ENCODE data around the gene SERTAD1. TPM values are rescaled to one million over a fixed set of nuclear protein-coding genes. Genes with fewer than 3 reads are reported as not detected.
"Not testable (repeated sequence)": the region's sequence is repeated elsewhere in the genome, so short reads cannot be mapped to it uniquely, and the experiment has no call there.

Gene SERTAD1
- total and polyA plus RNA-seq, 5 experiments from 2014 or later, result 2.6 to 10.4 (median 6.2) TPM

DNA sequence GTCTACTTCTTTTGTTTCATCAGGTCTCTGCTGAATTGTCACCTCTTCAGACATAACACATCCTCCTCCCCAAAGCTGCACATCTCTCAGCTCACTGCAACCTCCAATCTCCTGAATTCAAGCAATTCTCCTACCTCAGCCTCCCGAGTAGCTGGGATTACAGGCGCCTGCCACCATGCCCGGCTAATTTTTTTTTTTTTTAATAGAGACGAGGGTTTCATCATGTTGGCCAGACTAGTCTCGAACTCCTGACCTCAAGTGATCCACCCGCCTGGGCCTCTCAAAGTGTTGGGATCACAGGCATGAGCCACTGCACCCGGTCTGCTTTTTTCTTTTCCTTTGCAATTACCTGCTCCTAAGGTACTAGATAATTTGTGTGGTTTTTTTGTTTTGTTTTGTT lies 7.0 kb upstream of the SERTAD1 start:
- H3K4me1 Mint-ChIP-seq, result peaks cover 7 to 27% (median 14%) of the 10 kb centered on the region in 4 donors
- not testable (repeated sequence) for H3K9me3 Mint-ChIP-seq, H3K36me3 Mint-ChIP-seq, ATAC-seq, DNase-seq, H3K27me3 Mint-ChIP-seq
- POLR2A ChIA-PET, result interaction anchor here (0.7 to 4.4 kb wide), 5 partner anchors 9 to 161 kb away, joined by 3 to 32 read pairs (median 7); partner anchors contain the start of gene SERTAD3
- H3K27ac Mint-ChIP-seq, result peak overlapping the region in 9 of 10 donors; percentile 15 to 100 (median 97)
- peak overlapping the region; percentile 89 to 99 (median 95) for H3K4me3 Mint-ChIP-seq

DNA sequence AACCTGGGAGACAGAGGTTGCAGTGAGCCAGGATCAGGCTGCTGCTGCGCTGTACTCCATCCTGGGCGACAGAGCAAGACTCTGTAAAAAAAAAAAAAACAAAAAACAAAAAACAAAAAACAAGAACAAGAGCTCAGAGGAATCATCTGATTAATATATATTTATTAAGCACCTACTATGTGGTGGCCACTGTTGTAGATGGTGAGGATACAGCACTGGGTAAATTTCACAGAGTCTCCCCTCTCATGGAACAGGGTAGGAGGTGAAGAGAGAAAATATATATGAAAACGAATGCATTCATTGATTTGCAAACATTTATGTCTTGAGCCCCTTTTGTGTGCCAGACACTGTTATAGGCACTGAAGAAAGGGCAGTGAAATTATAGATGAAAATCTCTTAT lies 5.9 kb upstream of the SERTAD1 start:
- POLR2A ChIA-PET, result interaction anchor here (0.7 to 4.4 kb wide), 4 partner anchors 11 to 497 kb away, joined by 3 to 32 read pairs (median 5); partner anchors contain the start of genes SERTAD3 and SPTBN4
- Mint-ChIP-seq H3K9me3 (no peaks in the 10 kb centered on the region), H3K27me3 (no peaks in the 10 kb centered on the region), H3K27ac (peak overlapping the region in 3 of 10 donors; percentile 10 to 43 (median 27)), H3K36me3 (no peaks in the 10 kb centered on the region), H3K4me3 (peak overlapping the region in 6 of 10 donors; percentile 10 to 56 (median 17)), H3K4me1 (peaks cover 7 to 30% (median 14%) of the 10 kb centered on the region in 4 donors)
- ATAC-seq, result no peak
- no peak for DNase-seq

DNA sequence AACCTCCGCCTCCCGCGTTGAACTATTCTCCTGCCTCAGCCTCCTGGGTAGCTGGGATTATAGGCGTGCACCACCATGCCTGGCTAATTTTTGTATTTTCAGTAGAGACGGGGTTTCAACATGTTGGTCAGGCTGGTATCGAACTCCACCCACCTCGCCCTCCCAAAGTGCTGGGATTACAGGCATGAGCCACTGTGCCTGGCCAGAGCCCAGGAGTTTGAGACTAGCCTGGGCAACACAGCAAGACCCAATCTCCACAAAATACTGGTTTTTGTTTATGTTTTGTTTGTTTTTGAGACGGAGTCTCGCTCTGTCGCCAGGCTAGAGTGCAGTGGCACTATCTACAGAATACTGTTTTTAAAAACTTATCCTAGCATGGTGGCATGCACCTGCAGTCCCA lies 4.5 kb upstream of the SERTAD1 start:
- H3K4me3 Mint-ChIP-seq, H3K27ac Mint-ChIP-seq, DNase-seq, H3K36me3 Mint-ChIP-seq, H3K27me3 Mint-ChIP-seq, H3K9me3 Mint-ChIP-seq, ATAC-seq: not testable (repeated sequence)
- POLR2A ChIA-PET, result interaction anchor here (1.9 kb wide), 1 partner anchor 9 kb away, joined by 5 read pairs; no protein-coding TSS in a partner anchor
- H3K4me1 Mint-ChIP-seq, result peaks cover 7 to 31% (median 18%) of the 10 kb centered on the region in 4 donors

DNA sequence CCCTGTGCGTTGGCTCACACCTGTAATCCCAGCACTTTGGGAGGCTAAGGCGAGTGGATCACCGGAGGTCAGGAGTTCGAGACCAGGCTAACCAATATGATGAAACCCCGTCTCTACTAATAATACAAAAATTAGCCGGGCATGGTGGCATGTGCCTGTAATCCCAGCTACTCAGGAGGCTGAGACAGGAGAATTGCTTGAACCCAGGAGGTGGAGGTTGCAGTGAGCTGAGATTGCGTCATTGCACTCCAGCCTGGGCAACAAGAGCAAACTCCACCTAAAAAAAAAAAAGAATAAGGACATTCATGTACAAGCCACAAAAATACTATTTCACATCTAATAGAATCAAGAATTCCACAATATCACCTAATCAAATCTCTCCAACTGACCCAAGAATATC lies 2.4 kb upstream of the SERTAD1 start:
- peaks cover 8 to 27% (median 21%) of the 10 kb centered on the region in 4 donors for H3K4me1 Mint-ChIP-seq
- ATAC-seq, H3K36me3 Mint-ChIP-seq, H3K4me3 Mint-ChIP-seq, H3K27me3 Mint-ChIP-seq, H3K9me3 Mint-ChIP-seq, H3K27ac Mint-ChIP-seq, DNase-seq: not testable (repeated sequence)
- POLR2A ChIA-PET, result interaction anchor here (0.7 to 4.5 kb wide), 2 partner anchors 14 to 1286 kb away, joined by 5 to 61 read pairs; partner anchors contain the start of gene SERTAD3

DNA sequence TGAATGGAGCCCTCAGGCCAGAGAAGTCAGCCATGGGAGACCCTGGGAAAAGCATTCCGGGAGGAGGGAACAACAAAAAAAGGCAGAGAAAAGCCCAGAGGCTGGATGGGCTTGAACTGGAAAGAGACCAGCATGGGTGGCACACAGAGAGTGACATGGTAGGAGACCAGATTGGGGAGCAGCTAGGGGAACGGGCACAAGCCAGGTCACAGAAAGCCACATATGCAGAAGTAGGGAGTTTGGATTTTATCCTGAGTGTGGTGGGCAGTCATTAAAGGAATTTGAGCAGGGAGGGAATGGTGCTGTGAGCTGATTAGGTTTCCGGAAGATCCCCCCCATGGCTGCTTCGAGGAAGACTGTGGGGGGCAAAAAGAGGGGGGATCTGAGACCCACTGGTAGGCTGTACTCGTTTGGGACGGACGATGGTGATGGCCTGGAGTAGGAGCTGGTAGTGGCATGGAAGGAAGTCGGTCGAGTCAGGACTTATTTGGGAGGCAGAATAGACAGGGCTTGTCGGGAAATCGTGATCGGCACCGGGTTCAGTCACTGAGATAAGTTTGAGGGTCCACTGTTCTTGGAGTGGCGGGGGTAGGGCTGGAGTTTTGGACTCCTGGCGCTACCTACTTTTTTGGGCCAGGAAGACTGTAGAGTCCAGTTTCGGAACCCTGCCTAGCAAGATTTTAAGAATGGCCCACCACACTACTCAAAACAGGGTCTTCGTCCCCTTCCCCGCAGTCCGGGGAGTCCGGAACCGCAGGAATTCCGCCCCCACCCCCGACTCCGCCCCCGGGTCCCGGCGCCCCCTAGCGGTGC lies 949 bp downstream of the SERTAD1 start:
- Mint-ChIP-seq H3K4me1 (peaks cover 8 to 35% (median 23%) of the 10 kb centered on the region in 4 donors), H3K9me3 (no peaks in the 10 kb centered on the region), H3K27ac (peak overlapping the region; percentile 91 to 100 (median 98)), H3K36me3 (peaks cover 0 to 6% (median 0%) of the 10 kb centered on the region in 3 donors), H3K4me3 (peak overlapping the region; percentile 86 to 98 (median 94)), H3K27me3 (peaks cover 0 to 2% (median 0%) of the 10 kb centered on the region in 5 donors)
- ATAC-seq, result no peak
- POLR2A ChIA-PET, result interaction anchor here (1.4 to 5.5 kb wide), 7 partner anchors 8 to 838 kb away, joined by 3 to 73 read pairs (median 8); partner anchors contain the start of genes BLVRB, SERTAD3 and SPTBN4
- peak in 1 of 10 donors; percentile 12 for DNase-seq

DNA sequence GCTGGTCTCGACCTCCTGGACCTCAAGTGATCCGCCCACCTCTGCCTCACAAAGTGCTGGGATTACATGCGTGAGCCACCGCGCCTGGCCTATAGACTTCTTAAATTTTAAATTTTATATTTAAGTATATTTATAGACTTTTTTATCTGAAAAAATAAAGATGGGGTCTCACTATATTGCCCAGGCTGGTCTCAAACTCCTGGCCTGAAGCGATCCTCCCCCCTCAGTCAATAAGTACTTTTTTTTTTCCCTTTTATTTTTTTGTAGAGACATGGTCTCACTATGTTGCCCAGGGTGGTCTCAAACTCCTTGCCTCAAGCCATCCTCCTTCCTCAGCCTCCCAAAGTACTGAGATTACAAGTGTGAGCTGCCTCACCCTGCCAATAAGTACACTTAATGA lies 1.9 kb downstream of the SERTAD1 start:
- POLR2A ChIA-PET, result interaction anchor here (1.4 to 5.5 kb wide), 6 partner anchors 9 to 839 kb away, joined by 3 to 73 read pairs (median 8); partner anchors contain the start of genes BLVRB, SERTAD3 and SPTBN4
- Mint-ChIP-seq H3K36me3 (peaks cover 0 to 6% (median 0%) of the 10 kb centered on the region in 3 donors), H3K4me1 (peaks cover 9 to 38% (median 26%) of the 10 kb centered on the region in 4 donors), H3K4me3 (peak overlapping the region in 8 of 10 donors; percentile 18 to 97 (median 68)), H3K27ac (peak overlapping the region; percentile 73 to 100 (median 86)), H3K9me3 (no peaks in the 10 kb centered on the region), H3K27me3 (peaks cover 0 to 2% (median 0%) of the 10 kb centered on the region in 5 donors)
- no peak for ATAC-seq
- no peak for DNase-seq

DNA sequence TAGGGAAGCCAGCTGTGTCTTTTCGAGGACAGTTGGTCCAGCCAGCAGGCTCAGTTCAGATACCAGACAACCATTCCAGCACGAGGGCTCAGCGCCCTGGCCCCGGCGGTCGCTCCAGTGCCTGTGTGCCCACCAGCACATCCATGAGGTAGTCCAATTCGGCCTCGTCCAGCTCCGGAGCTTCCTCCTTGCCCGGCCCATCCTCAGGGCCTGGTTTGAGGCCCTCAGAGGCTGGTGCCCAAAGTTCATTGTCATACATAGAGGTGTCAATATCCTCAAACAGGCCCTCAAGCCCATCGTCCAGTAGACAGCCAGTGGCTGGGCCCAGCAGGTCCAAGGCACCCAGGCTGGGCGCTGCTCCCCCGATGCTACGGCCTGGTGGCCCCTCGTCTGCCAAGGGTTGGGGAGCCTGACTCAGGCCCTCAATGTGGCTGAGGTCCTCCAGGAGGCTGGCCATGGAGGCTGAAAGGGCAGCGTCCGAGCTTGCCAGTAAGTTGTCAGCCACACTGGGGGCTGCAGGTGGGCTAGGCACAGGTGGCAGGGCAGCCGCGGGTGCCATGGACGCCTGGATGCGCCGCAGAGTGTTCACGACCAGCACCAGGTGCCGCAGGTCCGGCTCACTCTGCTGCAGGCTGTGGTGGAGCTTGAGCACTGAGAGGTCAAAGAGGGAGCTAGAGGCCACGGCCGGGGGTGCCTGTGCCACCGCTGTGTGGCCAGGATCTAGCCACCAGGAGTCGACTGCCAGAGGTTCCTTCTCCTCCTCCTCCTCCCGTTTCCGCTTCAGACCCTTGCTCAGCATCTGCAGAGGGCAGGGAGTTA lies 2.8 kb downstream of the SERTAD1 start:
- Mint-ChIP-seq H3K27ac (peak overlapping the region; percentile 15 to 98 (median 94)), H3K4me1 (peaks cover 9 to 42% (median 30%) of the 10 kb centered on the region in 4 donors), H3K4me3 (peak overlapping the region in 8 of 10 donors; percentile 19 to 93 (median 69)), H3K9me3 (no peaks in the 10 kb centered on the region), H3K27me3 (peaks cover 0 to 2% (median 0%) of the 10 kb centered on the region in 5 donors), H3K36me3 (peaks cover 0 to 6% (median 0%) of the 10 kb centered on the region in 3 donors)
- POLR2A ChIA-PET, result interaction anchor here (0.6 to 5.5 kb wide), 7 partner anchors 9 to 457 kb away, joined by 3 to 73 read pairs (median 4); partner anchors contain the start of genes BLVRB, PRX, SERTAD3 and SPTBN4
- ATAC-seq, result no peak
- peak in 1 of 10 donors; percentile 61 for DNase-seq

DNA sequence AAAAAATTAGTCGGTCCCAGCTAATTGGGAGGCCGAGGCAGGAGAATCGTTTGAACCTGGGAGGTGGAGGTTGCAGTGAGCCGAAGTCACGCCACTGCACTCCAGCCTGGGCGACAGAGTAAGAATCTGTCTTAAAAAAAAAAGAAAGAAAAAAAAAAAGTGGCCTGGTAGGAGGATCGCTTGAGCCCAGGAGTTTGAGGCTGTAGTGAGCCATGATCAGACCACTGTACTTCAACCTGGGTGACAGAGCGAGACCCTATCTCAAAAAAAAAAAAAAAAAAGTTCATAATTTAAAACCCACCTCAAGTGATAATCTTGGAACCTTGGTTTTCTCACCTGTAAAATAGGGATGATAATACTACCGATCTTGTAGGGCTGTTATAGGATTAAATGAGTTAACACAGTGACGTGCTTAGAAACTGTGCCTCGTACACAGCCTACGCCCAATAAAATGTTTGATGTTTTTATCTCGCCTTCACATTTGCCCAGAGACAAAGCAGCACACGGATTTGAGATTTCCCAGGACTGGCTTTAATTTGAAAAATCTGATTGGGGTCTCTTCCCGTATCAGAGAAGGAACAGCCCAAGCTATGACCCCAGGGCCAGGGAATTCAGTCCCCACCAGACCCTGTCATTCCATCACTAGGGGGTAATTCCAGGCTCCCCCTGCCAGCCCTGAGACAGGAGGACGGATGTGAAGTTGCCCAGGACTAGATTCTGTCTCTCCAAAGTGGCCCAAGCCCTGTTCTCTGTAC lies 3.6 kb downstream of the SERTAD1 start:
- Mint-ChIP-seq H3K4me3 (peak overlapping the region; percentile 56 to 93 (median 88)), H3K4me1 (peaks cover 14 to 45% (median 38%) of the 10 kb centered on the region in 4 donors), H3K36me3 (peaks cover 0 to 6% (median 0%) of the 10 kb centered on the region in 3 donors), H3K27ac (peak overlapping the region; percentile 83 to 98 (median 96)), H3K9me3 (no peaks in the 10 kb centered on the region), H3K27me3 (peaks cover 0 to 2% (median 0%) of the 10 kb centered on the region in 5 donors)
- DNase-seq, result peak in 1 of 10 donors; percentile 62
- POLR2A ChIA-PET, result interaction anchor here (0.7 to 5.5 kb wide), 9 partner anchors 8 to 996 kb away, joined by 3 to 73 read pairs (median 5); partner anchors contain the start of genes BLVRB, PRX and SERTAD3
- ATAC-seq, result no peak

DNA sequence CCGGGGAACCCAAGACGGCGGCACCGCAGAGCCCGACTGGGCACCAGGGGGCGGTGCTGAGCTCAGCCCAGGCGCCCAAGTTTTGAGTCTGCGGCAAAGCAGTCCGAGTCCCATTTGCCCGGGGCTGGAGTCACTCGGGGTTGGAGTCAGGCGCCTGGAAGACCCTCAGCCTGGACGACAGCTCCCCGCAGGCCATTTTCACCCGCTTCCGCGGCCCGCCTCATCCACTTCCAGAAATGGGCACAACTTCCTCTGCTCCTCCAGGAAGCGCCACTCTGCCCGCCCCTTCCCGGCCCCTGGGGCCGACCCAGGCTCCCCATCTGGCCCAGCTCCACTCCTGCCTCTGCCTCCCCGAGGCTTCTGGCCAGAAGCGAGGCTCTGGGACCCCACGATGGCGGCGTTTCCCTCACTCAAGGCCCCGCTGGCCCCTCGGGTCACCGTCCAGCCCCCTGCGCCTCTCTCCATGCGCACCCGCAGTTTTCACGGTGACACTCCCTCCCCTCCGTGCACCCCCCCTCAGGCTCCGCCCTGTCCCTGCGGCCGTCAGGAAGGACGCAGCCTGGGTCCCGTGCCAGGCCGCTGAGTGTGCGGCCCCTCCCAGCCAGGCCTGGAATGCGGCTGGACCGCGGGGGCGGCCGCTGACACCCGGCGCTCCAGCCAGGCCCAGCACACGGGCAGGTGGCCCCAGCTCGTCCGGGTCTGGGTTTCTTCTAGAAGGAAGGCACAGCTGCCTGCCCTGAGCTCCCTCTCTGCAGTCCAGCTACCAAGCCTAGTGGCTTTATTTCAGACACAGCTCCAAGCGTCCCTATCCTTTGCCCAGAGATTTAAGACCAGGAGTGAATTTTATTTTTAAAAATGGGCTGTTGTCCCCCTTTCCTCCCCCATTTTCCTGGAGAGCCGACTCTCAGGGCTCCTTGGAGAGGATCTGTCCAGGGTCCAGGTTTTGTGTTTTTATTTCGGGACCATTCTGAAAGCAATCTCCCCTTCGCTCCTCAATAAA lies 4.7 kb downstream of the SERTAD1 start:
- Mint-ChIP-seq H3K27me3 (peaks cover 0 to 3% (median 0%) of the 10 kb centered on the region in 5 donors), H3K4me1 (peaks cover 17 to 48% (median 41%) of the 10 kb centered on the region in 4 donors)
- DNase-seq, result peak; percentile 48 to 84 (median 70)

DNA sequence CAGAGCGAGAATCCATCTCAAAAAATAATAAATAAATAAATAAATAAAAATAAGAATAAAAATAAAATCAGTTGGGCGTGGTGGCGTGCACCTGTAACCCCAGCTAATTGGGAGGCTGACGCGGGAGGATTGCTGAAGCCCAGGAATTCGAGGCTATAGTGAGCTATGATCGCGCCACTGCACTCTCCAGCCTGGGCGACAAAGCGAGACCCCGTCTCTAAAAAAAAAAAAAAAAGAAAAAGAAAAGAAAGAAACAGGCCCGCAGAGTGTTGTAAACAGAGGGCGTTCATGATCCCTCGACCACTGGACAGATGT lies 5.4 kb downstream of the SERTAD1 start:
- Mint-ChIP-seq H3K4me1 (peaks cover 16 to 52% (median 37%) of the 10 kb centered on the region in 4 donors), H3K27me3 (peaks cover 0 to 1% (median 0%) of the 10 kb centered on the region in 5 donors), H3K27ac (peak overlapping the region in 9 of 10 donors; percentile 84 to 98 (median 94)), H3K9me3 (no peaks in the 10 kb centered on the region), H3K4me3 (peak overlapping the region; percentile 79 to 93 (median 86)), H3K36me3 (peaks cover 0 to 6% (median 0%) of the 10 kb centered on the region in 3 donors)
- no peak for DNase-seq
- ATAC-seq, result peak in 1 of 2 donors; percentile 7
- POLR2A ChIA-PET, result interaction anchor here (0.6 to 5.5 kb wide), 20 partner anchors 11 to 1822 kb away, joined by 3 to 73 read pairs (median 4); partner anchors contain the start of genes BLVRB, PLD3, RPS16 and SERTAD3

More for the DNA sequence above, 4.7 kb downstream of the SERTAD1 start:
- Mint-ChIP-seq H3K4me3 (peak overlapping the region; percentile 79 to 93 (median 88)), H3K36me3 (peaks cover 0 to 6% (median 0%) of the 10 kb centered on the region in 3 donors), H3K27ac (peak overlapping the region; percentile 89 to 98 (median 96)), H3K9me3 (no peaks in the 10 kb centered on the region)
- POLR2A ChIA-PET, result interaction anchor here (0.6 to 5.5 kb wide), 22 partner anchors 8 to 1822 kb away, joined by 3 to 73 read pairs (median 4); partner anchors contain the start of genes BLVRB, PLD3, PRX and RPS16
- peak; percentile 46 to 56 for ATAC-seq

Data from naive thymus-derived CD8-positive, alpha-beta T cell (primary cell).